NCI-H510A (cell line): ENCODE data around the gene SUSD1.
"Not testable (repeated sequence)": the region's sequence is repeated elsewhere in the genome, so short reads cannot be mapped to it uniquely, and the experiment has no call there.

ENCODE experiments used
- DNase-seq: peaks from one replicate; lab custom pipeline; 2025; lab: John Stamatoyannopoulos, UW

The SUSD1 gene

DNA sequence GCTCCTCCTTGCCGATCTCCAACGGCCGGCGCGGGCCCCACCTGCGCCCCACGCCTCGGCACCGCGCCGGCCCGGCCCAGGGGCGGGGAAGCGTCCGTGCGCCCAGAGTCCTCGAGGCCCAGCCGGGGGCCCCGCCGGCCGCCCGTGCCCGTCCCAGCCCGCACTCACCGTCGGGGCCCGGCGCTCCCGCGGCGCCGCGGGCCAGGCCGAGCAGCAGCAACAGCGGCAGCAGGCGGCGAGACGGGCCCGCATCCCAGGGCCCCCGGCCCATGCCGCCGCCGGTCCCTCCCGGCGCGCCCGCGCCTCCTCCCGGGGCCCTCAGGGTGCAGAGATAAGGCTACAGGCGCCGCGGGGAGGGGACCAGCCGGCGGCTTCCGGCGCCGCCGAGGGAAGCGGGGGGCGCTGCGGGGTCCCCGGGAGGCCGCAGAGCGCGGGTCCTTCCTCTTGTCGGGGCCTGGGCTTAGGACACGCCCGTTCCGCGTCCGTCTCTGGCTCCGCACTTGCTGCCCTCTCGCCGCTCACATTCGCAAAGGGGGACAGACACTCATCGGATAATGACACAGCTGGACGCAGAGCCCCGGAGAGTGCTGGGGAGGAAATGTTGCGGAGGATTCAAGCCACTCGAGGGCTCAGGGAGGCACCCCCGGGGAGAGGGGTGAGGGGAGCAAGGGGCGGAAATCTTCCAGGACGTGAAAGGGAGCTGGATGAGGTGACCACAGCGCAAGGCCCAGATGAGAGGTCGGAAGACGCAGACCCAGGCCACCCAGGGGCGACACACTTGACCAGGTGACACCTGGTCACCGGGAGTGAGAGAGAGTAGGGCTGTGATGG is at the start of gene SUSD1:
TSS of gene SUSD1 (minus strand) at position 333 of the 831 bp plus-strand sequence. CDS start at position 271, 62 bp downstream.
- DNase-seq: peak; percentile 17

DNA sequence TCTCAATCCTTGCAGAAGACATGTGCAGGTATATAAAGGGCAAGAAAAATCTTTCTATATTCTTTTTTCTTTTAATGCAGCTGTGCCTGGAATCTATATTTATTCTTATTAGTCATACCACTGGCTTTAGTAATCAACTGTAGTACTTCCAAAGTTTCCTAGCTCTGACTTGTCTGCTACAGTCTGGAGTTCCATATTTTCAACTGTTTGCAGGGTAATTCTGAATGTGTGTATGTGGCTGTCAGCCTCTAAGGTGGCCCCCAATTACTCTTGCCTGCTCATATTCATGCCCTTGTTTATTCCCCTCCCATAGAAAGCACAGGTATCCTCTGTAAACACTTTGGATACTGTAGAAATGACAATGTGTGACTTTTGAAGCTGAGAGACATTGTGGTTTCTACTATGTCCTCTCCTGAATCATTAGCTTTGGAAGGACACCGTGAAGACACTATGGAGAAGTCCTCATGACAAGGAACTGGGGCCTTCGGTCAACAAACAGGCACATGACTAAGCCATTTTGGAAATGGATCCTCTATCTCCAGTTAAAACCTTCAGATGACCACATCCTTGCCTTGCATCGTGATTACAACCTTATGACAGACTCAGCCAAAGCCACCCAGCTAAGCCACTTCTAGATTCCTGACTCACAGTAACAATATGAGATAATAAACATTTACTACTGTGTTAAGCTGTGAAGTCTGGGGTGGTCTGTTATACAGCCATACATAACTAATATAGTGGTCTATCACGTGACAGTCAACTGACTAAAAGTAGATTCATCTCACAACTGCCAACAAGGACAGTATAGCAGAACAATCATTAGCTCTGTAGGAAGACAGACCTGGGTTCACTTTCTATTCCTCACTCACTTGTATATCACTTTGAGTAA is 49.5 kb upstream of the SUSD1 start:
- DNase-seq: no peak

DNA sequence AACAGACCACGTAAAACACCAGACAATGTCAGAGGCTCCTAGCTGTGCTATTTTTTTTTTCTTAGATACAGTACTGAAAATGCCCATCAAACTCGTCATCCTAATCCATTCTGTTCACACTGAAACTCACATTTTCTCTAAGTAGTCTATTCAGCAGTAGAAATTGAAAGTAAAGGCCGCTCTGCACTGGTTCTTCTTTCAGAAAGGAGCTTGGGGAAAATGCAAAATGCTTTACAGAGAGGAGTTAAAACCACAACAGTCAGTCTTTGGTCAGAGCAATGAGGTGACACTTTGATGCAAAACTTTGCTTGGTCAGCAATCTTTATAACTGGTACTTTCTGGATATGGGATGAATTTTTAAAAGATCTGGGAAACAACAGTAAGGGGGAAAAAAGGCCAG is 43.8 kb upstream of the SUSD1 start:
- no peak for DNase-seq

GRCh38 chr9:112212926-112213325 is 37.8 kb upstream of the SUSD1 start:
- no peak for DNase-seq

- DNase-seq: no peak
Observed at GRCh38 chr9:112207451-112207850, 32.4 kb upstream of the SUSD1 start.

DNA sequence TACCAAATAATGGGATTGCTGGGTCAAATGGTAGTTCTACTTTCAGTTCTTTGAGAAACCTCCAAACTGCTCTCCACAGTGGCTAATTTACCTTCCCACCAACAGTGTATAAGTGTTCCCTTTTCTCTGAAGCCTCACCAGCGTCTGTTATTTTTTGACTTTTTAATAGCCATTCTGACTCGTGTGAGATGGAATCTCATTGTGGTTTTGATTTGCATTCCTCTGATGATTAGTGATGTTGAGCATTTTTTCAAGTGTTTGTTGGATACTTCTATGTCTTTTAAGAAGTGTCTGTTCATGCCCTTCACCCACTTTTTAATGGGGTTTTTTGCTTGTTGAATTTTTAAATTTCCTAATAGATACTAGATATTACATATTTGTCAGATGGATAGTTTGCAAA is 28.4 kb upstream of the SUSD1 start:
- DNase-seq: no peak

- no peak for DNase-seq
Observed at GRCh38 chr9:112200711-112201110, 25.6 kb upstream of the SUSD1 start.

DNA sequence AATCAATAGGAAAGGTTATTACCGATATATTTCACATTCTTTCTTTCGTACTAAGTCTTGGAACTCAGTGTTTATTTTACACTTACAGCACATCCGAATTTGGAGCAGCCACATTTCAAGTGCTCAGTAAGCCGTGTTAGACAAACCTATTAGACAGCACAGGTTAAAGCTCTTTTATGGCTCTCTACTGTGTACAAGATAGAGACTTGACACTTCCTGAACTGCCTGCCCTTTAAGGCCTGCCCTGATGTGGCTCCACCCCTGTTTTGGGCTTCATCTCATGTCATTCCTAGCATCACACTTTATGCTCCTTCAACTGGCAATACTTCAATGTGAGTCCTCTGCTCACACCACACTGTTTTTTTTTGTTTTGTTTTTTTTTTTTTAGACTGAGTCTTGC is 23.5 kb upstream of the SUSD1 start:
- DNase-seq: peak; percentile 28

DNA sequence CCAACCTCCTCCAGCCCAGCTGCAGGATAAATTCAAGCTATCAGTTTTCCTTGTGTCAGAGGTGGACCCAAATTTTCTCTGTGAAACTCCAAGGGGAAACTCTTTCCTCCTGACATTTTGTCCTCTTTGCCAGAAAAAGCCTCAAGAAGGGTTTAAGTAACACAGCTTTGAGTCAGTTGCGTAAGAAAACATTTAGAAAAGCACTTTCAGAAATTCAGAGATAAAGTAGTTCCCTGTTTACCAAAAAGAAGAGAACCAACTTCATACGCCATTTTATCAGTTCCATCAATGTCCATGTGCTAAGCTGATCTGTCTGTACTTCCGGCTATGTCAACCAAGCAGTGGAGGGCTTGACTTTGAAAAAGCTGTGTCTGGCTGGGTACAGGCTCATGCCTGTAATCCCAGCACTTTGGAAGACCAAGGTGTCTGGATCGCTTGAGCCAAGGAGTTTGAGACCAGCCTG is 19.9 kb upstream of the SUSD1 start:
- no peak for DNase-seq

DNA sequence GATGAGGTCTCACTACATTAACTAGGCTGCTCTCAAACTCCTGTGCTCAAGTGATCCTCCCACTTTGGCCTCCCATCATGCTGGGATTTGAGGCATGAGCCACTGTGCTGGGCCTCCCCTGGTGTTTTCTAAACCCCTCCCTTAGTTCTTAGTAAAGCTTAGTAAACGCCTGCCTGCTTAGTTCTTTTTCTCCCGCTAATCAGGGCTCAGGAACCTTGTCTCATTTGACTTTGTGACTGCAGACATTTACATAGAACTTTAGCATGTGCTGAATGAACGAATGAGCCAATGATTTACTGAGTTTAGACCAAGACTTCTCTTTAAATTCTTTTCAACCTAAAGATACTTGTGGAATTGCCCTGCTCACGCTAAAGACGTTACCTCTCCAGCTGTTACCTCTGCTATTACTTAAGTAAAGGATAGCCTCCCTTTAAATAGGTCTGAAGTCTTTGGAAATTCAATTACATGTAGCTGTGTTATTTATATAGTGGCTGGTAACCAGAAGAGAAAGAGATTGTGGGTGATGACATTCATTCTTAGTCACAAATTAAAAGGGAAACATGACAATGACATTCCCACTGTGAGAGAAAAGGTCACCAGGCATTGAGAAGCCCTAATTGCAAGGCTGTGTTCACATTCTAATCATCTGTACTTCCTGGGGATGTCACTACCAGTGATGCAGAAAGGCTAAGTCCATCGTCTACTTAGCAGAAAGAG is 18.6 kb upstream of the SUSD1 start:
- DNase-seq: no peak

DNA sequence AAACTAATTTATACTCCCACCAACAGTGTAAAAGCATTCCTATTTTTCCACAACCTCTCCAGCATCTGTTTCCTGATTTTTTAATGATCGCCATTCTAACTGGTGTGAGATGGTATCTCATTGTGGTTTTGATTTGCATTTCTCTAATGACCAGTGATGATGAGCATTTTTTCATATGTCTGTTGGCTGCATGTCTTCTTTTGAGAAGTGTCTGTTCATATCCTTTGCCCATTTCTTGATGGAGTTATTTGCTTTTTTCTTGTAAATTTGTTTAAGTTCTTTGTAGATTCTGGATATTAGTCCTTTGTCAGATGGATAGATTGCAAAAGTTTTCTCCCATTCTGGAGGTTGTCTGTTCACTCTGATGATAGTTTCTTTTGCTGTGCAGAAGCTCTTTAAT is 15.2 kb upstream of the SUSD1 start:
- not testable (repeated sequence) for DNase-seq

- no peak for DNase-seq
Observed at GRCh38 chr9:112188884-112189283, 13.8 kb upstream of the SUSD1 start.

DNA sequence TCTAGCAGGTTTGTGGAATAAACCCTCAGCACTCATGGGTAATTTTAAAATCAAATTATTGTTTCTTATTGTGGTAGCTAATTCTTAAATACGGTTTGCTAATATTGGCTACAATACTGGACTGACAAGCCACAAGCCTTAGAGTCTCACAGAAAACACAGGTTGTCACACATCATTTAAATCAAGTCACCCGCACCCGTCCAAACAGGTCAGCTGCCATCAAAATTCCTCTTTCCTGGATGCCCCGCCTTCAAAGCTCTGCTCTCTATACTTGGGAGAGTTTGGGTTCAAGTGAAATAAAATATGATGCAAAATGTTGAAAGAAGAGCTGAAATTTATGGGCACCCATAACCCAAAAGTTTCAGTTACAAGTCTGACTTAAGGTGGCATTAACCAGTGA is 12.3 kb upstream of the SUSD1 start:
- no peak for DNase-seq

DNA sequence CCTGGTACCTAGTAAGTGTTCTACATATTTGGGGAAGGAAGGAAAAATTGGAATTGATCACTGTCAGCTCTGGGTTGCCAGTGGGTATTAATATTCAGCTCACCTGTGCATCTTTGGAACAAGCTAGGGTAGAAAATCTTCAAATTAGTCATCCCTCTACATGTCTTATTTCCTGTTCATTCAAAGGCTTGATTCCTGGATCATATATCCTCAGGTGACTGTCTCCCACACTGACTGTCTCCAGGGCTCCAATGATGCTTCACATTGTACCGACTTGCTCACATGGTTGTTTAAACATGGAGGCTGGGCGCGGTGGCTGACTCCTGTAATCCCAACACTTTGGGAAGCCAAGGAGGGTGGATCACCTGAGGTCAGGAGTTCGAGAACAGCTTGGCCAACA is 11.6 kb upstream of the SUSD1 start:
- DNase-seq: no peak

- no peak for DNase-seq
Observed at GRCh38 chr9:112184946-112185345, 9.8 kb upstream of the SUSD1 start.

- DNase-seq: no peak
Observed at GRCh38 chr9:112184221-112184620, 9.1 kb upstream of the SUSD1 start.

GRCh38 chr9:112180387-112180881 is 5.3 kb upstream of the SUSD1 start:
- DNase-seq: no peak

- DNase-seq: no peak
Observed at GRCh38 chr9:112179816-112180215, 4.7 kb upstream of the SUSD1 start.

DNA sequence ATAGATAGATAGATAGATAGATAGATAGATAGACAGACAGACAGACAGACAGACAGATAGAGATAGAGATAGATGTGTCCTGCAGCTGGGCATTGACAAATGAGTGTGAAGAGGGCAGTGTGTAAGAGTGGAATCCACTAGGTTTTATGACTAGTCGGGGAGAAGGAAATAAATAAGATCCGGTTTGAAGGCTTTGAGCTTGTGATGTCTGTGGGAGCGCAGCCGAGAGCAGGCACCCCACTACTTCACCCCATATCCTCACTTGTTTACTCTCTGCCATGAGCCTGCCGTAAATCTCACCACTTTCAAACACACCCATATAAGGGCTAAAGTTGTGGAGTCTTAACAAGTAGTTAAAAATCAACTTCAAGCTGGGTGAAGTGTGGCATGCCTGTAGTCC is 1.4 kb upstream of the SUSD1 start:
- no peak for DNase-seq

DNA sequence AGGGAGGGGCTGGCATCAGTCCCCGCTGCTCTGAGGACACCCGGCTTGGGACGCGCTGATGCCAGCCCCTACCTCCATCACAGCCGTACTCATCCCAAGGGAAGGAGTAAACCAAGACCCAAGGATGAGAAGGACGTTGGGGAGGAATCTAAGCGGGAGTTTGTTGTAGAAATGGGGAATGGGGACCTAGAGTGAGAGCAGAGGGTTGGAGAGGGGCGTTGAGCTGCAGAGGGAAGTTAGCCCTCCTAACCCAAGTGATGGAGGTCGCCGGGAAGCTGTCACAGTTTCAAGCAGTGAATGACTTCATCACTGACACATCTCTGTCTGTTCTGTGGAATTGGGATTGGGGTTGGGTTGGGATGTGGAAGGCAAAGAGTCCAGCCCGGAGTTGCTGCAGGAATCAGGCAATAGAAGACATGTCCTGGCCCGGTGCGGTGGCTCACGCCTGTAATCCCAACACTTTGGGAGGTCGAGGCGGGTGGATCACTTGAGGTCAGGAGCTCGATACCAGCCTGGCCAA is 759 bp upstream of the SUSD1 start:
- DNase-seq: no peak

GRCh38 chr9:112174222-112174964 is 704 bp downstream of the SUSD1 start:
- peak; percentile 41 for DNase-seq
